ENCODE measurements around the gene GIPC3. TPM values are rescaled to one million over a fixed set of nuclear protein-coding genes. Genes with fewer than 3 reads are reported as not detected.
A peak's percentile ranks its signal among the peaks of the same experiment; 100 is the strongest.
"Not testable (repeated sequence)": the region's sequence is repeated elsewhere in the genome, so short reads cannot be mapped to it uniquely, and the experiment has no call there.

The GIPC3 gene
- total RNA-seq, 1 experiment from 2014 or later: not detected

DNA sequence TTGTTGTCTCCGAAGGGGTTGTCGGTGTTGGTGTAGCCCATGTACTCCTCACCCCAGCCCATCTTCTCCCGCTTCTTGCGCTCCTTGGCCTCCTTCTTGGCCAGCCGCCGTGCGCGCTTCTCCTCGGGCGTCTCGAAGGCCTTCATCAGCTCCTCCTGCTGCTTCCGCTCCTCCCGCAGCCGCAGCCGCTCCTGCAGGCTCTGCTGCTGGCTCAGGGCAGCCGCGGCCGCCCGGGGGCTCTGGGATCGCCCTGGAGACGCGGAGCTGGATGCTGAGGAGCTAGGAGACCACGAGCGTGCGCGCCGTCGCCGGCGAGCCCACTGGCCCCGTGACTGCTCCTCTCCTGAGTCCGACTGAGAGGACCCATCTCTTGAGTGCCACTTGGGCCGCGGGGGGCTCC is 38.4 kb downstream of the GIPC3 start:
- in situ Hi-C loops (cut with HindIII; ENCODE audit: low pct_unique_long_range_greater_than_20kb, low sequenced_read_pairs): no loop called here
- DNase-seq (ENCODE audit: low read depth): no peak

DNA sequence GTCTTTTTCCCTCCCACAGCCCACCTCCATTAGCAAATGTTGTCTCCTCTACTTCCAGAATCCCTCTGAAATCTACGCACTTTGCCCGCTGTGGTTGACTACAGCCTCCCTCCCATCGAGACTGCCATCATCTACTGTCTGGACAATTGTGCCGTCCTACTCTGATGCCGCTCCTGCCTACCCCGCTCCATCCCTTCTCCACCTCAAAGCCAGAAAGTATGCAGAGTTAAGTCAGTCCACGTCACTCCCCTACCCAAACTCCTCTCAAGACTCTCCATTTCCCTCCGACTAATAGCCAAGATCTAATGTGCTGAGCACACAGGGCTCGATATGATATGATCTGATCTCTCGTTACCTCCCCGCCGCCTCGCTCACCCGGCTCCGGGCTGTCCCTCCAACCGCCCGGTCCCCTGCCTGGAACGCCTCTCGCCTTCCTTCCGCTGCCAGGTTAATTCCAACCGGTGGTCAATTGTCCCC is 40.8 kb downstream of the GIPC3 start:
- no peak for DNase-seq (ENCODE audit: low read depth)
- in situ Hi-C loops (cut with HindIII; ENCODE audit: low pct_unique_long_range_greater_than_20kb, low sequenced_read_pairs): no loop called here

DNA sequence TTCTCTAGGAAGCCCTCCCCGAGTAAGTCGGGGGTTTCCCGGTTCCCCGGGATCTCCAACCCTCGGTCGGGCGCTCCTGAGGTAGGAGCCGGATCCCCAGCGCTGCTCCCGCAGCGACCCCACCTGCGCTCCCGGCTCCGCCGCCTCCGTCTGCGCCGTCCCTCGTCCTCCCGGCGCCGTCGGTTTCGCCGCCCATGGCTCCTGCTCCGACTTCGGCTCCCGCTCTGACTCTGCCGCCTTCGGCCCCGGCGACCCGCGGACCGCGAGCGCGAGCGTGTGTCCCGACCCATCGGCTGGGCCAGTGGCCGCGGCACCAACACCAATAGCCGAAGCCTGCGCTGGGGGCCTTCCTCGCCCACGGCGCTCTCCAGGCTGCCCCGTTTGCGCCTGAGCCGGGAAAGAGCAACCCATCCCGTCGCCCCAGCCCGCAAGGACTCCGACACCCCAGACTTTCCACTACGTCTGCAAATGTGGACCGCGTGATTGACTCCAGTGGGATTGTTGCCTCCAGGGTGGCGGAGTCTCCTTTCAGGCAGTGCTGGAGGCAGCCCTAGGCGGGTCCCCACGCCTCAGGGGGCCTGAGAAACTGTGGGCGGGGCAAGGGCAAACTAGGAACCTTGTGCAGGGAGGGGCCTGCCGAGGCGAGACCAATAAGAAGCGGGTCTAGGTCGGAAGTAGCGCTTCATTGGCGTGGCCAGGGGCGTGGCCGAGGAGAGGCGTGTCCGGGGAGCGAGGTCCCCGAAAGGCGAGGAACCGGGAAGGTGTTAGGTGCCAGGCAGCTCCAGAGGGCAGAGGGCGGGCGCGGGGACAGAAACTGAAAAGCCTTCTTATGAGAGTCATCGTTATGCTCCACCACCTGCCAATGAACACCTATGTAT is 41.4 kb downstream of the GIPC3 start, which contains the start of gene CACTIN:
Gene CACTIN, minus strand, starts transcription at position 318 of the 878 bp plus-strand sequence. Its CDS starts 28 bp downstream, at position 290.
- peak; percentile 93 for DNase-seq (ENCODE audit: low read depth)
- in situ Hi-C loops (cut with HindIII; ENCODE audit: low pct_unique_long_range_greater_than_20kb, low sequenced_read_pairs): no loop called here

DNA sequence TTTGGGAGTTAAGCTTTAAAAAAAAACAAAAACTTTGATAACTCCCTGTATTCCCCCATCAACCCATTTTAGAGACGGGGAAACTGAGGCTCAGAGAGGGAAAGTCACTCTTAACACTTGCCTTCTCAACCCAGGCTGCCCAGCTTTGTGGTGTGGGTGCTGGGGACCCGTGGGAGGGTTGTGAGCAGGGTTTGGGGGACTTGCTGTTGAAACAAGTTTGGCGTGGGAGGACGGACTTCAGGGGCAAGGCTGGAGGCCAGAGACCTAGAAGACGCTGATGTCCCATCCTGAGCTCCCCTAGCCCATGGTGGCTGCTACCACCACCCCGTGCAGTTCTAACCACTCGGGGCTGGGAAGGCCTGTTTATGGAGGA is 42.1 kb downstream of the GIPC3 start:
- in situ Hi-C loops (cut with HindIII; ENCODE audit: low pct_unique_long_range_greater_than_20kb, low sequenced_read_pairs): no loop called here
- no peak for DNase-seq (ENCODE audit: low read depth)

DNA sequence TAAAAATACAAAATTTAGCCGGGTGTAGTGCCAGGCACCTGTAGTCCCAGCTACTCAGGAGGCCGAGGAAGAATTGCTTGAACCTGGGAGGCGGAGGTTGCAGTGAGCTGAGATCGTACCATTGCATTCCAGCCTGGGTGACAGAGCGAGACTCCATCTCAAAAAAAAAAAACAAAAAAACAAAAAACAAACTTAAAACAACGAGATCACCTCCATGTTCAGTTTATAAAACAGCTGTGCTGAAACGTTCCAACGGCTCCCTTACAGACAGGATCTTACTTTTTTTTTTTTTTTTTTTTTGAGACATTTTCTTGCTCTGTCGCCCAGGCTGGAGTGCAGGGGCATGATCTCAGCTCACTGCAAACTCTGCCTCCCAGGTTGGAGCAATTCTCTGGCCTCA is 43.5 kb downstream of the GIPC3 start:
- in situ Hi-C loops (cut with HindIII; ENCODE audit: low pct_unique_long_range_greater_than_20kb, low sequenced_read_pairs); DNase-seq (ENCODE audit: low read depth): not testable (repeated sequence)

DNA sequence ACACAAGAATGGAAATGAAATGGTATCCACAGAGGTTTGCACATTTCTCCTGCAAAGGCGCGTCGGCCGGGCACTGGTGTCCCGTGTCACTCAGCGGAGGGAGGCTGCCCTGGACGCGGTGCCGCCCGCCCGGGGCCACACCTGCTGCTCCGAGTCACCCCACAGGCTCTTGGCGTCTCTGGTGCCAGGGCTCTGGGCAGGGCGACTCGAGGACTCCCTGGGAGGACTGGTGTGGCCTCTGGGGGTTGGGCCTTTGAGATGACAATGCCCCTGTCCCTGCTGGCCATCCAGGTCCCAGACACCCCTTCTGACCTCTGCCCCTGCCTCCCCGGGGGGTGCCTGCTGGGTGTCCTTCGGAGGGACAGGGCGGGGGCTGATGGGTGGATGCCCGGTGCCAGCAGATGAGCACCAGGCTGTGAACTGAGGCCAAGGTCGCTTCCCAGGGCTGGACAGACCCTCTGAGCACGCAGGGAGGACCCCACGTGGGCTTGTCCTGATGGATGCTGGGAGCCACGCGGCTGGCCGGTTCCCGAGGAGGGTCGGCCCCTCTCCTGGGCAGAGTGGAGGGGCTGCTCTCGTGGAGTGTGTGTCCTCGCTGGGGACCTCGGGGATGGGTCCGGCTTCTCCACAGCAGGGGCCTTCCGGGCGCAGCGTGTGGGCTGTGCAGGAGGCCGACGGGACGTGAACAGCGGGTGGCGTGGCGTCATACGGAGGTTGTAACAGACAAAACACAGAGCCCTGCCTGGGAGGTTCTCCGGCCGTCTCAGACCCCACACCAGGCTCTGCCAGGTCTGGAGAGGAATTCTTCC is 46.0 kb downstream of the GIPC3 start:
- DNase-seq (ENCODE audit: low read depth): no peak
- in situ Hi-C loops (cut with HindIII; ENCODE audit: low pct_unique_long_range_greater_than_20kb, low sequenced_read_pairs): no loop called here

DNA sequence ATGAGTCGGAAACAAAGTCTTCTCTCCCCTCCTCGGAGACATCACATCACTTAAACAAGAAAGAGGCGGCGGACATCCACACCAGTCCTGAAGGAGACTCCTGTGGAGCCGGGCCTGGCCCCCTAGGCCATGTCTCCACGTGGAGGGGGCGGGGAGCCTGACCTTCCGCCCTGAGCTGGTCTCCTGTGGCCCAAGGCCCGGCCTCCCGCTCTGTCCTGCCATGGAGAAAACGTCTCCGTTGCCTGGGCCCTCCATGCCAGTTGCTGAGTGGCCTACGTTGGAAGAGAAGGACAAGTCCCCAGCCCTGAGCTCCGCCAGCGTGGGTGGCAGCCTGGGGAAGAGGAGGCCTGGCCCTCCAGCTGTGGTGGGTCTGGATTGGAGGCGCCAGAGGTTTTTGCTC is 46.8 kb downstream of the GIPC3 start:
- in situ Hi-C loops (cut with HindIII; ENCODE audit: low pct_unique_long_range_greater_than_20kb, low sequenced_read_pairs): no loop called here
- DNase-seq (ENCODE audit: low read depth): no peak

DNA sequence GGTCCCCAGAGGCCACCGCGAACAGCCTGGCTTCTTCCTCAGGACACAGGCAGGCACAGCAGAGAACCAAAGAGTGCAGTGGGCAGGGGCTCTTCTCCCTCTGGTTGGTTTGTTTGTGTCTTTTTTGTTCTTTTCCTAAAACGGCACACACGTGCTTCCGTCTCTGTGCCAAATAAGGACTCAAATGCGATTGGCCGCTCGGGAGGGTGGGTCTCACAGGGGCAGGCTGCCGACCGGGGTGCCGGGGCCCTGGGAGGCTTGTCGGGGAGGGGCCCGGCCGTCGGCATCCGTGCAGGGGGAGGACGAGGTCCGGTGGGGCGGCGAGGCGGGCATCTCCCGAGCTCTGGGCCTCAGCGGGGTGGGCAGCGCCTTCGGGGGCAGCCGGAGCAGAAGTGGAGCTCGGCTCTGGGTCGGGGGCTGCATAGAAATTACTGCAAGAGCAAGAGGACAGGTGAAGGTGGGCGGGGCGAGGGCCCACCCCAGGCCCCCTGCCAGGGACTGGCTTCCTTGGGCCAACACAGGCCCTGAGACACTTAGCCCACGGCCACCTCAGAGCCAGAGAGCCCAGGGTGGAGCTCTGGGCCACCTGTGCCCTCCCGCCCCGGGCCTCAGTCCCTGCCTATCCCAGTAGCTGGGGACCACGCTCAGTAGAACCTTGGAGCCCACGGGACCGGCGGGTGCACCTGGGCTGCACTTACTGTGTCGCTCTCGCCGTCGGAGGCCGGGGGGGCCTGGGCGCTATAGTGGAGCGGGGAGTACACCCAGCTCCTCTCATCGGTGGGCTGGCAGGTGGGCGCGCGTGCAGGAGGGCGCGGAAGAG is 47.7 kb downstream of the GIPC3 start:
- in situ Hi-C loops (cut with HindIII; ENCODE audit: low pct_unique_long_range_greater_than_20kb, low sequenced_read_pairs): no loop called here
- no peak for DNase-seq (ENCODE audit: low read depth)

DNA sequence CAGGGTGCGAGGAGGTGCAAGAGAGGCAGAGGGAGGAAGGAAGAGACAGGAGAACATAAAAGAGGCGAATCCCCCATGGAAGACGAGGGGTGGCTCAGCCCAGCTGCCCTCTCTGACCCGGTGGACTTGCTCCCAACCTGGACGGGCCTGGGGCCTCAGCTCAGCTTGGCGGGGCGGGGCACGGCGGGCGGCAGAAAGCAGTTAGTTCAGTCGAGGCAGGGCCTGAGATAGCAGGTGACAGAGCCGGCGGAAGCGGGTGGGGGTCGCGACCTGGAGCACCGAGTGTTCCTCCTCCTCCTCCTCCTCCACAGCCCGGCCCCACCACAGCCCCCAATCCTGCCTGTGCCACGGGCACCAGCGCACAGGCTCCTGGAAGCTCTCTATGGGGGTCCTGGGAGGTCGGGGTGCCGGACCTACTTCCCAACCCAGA is 48.3 kb downstream of the GIPC3 start:
- in situ Hi-C loops (cut with HindIII; ENCODE audit: low pct_unique_long_range_greater_than_20kb, low sequenced_read_pairs): no loop called here
- DNase-seq (ENCODE audit: low read depth): no peak

DNA sequence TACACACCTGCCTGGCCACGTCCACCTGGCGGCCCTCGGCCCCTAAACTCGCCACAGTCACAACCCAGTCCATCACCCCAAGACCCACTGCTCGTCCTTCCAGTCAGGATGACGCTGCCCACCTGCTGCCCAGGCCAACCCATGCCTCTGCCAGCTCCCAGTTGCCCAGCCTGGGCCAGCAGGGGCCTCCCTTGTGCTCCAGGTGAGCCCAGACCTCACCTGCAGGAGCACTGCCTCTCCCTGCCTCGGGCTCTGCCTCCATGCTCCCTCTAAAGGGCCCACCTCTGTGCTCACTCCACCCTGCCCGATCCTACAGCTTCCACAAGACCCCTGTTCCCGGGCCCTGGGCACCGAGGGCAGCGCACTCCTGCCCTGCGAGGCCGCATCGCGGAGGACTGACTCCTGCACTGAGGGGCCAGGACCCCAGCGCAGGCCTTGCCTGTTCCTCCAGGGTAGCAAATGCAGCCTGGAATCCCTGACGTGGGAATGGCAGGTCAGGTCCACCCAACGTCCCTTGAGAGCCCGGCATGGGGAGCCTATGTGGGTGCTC is 49.3 kb downstream of the GIPC3 start:
- DNase-seq (ENCODE audit: low read depth): no peak
- in situ Hi-C loops (cut with HindIII; ENCODE audit: low pct_unique_long_range_greater_than_20kb, low sequenced_read_pairs): no loop called here

DNA sequence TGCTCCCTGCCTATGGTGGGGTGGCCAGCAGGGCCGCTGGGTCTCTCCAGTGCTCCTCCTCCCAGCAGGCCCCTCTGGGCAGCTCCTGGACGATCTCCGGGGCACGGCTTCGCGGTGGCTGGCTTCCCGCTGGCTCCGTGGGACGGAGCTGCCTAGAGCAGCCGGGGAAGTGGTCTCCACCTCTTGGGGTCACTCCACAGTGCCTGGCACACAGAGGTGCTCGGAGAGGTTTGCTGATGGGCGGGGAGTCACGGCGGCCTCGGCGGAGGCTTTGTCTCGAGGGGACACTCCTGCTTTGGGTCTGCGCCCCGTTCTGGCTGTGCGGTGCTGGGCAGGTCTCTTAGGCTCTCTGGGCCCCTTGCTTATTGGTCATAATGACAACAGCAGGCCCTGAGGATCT is 51.2 kb downstream of the GIPC3 start:
- in situ Hi-C loops (cut with HindIII; ENCODE audit: low pct_unique_long_range_greater_than_20kb, low sequenced_read_pairs): no loop called here
- no peak for DNase-seq (ENCODE audit: low read depth)

DNA sequence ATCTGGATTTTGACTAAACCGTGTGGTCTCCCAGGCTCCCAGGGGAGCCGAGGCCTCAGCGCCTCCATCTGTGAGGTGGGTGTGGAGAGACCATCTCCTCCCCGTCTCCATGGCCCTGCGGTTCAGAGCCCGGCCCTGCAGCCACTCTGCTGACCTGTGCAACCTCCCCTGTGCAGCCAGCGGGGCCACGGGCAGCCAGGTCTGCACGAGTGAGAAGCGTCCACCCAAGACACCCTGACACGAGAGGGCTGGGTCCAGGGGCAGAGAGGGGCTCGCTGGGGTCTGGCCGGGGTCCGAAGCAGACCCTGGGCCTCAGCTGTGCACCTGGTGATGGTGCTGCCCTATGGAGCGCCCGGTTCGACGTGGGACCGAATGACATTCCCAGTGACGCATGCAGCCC is 51.7 kb downstream of the GIPC3 start:
- in situ Hi-C loops (cut with HindIII; ENCODE audit: low pct_unique_long_range_greater_than_20kb, low sequenced_read_pairs): no loop called here

DNA sequence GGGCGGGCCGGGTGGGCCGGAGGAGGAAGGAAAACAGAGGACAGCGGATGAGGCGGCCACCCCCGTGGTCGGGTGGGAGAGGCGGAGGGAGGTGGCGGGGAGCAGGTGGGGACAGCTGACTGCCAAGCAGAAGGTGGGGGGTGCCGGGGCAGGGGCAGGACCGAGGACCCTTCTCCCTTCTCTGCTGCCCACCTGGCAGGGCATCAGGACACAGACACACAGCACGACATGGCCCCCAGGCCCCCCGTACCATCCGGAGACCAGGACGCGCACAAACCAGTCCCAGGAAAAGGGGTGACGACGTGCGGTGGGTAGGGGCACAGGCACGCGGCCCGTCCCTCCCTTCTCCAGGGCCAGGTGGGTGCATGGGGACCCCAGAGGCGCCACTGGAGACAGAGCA is 52.3 kb downstream of the GIPC3 start:
- no peak for DNase-seq (ENCODE audit: low read depth)
- in situ Hi-C loops (cut with HindIII; ENCODE audit: low pct_unique_long_range_greater_than_20kb, low sequenced_read_pairs): no loop called here

More for the DNA sequence above, 51.7 kb downstream of the GIPC3 start:
- DNase-seq (ENCODE audit: low read depth): no peak

DNA sequence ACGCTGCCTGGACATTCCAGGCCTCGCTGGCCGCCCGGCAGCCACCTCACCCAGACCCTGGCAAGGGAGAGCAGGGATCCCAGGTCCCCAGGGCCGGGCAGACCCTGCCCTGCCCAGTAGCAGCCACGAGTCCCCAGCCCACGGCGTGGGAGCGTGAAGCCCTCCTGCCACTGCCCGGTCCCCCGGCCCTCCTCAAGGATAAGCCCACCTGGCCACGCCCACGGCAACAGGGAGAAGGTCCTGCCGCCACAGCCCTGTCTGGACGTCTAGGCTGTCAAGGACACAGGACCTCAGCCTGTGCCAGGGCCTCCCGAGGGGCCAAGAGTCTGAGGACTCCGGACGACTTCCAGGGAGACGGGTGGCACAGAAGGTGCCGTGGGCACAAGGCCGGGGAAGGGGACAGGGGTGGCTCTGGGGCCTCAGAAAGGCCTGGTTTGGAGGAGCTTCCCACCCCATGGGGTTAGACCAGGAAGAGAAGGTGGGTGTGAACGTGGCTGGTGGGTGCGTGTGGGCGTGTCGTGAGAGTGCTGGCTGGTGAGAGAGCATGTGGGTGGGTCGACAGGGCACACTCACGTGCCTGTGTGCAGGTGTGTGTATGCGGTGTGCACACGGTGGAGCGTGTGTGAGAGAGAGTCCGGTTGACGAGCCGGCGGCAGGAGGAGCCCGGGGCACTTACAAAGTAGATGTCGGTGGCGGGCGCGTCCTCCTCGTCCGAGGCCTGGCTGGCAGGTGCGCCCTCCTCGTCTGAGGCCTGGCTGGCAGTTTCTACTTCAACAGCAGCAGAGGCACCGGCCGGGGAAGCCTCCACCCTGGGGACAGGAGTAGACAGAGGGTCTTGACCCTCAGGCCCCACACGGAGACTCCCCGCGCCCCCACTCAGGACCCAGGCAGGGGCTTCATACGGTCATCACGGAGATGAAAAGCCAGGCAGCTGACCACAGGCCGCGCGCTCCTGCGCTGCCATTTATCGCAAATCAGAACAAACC is 53.2 kb downstream of the GIPC3 start:
- DNase-seq (ENCODE audit: low read depth): no peak
- in situ Hi-C loops (cut with HindIII; ENCODE audit: low pct_unique_long_range_greater_than_20kb, low sequenced_read_pairs): no loop called here

DNA sequence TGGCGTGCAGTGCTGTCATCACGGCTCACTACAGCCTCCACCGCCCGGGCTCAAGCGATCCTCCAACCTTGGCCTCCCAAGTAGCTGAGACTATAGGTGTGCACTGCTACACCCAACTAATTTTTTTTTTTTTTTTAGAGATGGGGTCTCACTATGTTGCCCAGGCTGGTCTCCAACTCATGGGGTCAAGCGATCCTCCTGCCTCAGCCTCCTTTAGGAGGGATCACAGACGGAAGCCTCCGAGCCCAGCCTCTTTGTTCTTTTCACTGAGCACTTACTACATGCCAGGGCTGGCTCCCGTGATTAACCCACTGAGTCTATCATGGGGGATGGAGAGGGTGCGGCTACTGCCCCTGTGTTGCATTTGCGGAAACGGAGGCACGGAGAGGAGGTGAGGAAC is 54.2 kb downstream of the GIPC3 start:
- in situ Hi-C loops (cut with HindIII; ENCODE audit: low pct_unique_long_range_greater_than_20kb, low sequenced_read_pairs): no loop called here
- no peak for DNase-seq (ENCODE audit: low read depth)

DNA sequence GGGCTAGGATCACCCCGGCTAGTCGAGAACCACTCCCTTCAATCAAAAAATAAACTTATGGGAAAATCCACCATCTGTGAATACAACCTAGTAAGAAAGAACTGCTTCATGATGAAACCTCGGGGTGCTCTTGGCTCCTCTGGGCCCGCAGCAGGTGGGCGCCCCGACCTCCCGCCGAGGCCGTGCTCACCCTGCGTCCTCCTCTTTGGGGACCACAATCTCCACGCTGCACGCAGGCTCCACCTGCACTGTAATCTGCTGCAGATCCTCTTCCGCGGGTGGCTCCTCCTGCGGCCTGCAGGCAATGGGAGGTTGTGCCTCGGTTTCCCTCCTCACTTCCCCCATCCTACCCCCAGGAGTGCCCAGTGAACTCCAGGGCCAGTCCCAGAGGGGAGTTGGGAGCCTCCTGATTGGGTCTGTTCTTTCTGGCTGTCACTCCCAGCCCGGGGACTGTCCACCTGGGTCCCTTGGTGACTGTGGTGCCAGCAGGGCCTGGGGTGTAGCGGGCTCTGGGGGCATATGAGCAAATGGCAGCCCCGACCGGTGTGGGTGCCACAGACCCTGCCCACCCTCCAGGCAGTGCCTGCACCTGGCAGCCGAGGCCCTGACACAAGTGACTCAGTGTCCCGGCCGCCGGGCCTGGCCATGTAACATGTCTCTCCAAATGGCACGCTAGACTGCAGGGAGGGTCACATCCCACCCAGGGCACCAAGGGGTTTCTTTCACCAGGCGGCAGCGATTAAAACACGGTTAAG is 56.4 kb downstream of the GIPC3 start:
- DNase-seq (ENCODE audit: low read depth): no peak
- in situ Hi-C loops (cut with HindIII; ENCODE audit: low pct_unique_long_range_greater_than_20kb, low sequenced_read_pairs): no loop called here
